HG03175 (cell line): ENCODE data around the gene PALLD.
"Not testable (repeated sequence)": the region's sequence is repeated elsewhere in the genome, so short reads cannot be mapped to it uniquely, and the experiment has no call there.

Experiments used
- ATAC-seq: cut with Tn5 transposase; IDR thresholded peaks from one replicate; pipeline ENCODE4 v1.9.1; 2021; ENCODE audit warnings: mild to moderate bottlenecking, moderate library complexity; ENCODE audit not compliant: unreplicated experiment

PALLD gene

DNA sequence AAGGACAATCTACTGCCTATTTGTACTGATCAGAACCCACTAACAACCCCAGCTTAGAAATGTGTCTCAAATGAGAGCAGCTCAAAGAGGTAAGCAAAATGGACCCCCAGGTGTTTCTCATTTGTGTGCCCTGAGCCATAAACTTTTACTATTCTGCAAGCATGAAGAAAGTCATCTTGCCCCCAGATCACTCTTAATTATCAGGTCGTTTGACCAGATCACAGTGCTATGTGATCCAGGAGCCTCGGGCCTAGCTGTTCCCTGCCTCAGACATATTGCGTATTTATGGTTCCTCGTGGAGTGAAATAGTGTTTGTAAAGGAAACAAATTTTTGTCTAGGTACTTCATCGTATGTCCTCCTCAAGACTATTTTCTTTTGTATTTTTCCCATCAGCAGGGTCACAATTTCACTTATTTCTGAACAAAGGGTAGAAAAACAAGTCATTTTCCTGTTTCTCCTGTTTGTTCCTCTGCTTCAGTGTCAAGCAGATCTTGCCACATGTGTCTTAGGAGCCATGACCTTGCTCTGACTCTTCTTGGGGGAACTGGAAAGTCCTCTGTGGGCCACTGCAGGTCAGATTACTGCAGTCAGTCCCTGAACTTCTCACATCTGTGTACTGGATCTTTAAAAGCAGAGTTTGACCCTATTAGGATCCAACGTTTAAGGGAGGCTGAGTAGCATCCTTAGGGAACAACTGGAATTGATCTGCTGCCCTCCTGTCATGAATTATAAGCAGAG, 194.9 kb downstream of the PALLD start:
- no peak for ATAC-seq

- ATAC-seq = no peak
These were observed 197.1 kb downstream of the PALLD start for GRCh38 chr4:168693750-168694490.

- no peak for ATAC-seq
These were observed 197.8 kb downstream of the PALLD start for GRCh38 chr4:168694667-168695066.

- no peak for ATAC-seq
These were observed 198.4 kb downstream of the PALLD start for GRCh38 chr4:168695288-168695687.

DNA sequence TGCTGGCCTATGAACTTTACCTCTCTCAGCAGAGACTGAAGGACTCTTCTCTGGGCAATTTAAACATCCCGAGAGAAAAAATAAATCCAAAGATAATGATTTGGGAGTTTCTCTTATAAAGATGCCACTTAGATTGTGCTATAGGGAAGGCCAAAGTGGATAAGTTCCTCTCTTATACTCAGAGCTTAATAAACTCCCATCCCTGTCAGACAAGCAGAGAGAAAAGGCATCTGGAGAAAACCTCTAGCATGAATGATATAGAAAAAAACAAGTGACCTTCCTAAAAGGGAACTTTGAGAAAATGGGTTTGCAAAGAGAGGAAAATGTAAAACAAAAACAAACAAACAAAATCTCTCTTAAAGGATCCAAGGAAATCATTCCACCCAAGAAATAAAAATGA, 199.4 kb downstream of the PALLD start:
- no peak for ATAC-seq

DNA sequence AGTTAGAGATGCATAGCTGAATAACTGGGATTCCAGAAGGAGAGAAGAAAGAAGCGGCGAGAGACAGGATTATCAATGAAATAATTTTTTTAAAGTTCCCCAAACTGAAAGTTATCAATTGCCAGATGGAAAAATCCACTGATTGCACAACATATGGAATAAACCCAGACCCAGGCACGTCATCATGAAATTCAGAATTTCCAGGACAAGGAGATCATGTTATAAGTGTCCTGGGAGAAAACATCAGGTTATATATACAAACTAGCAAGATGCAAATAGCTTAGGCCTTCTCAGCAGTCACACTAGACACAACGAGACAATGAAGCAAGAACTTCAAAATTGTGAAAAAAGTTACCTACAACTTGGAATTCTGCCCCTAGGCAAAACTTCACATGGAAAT, 200.0 kb downstream of the PALLD start:
- ATAC-seq = no peak

DNA sequence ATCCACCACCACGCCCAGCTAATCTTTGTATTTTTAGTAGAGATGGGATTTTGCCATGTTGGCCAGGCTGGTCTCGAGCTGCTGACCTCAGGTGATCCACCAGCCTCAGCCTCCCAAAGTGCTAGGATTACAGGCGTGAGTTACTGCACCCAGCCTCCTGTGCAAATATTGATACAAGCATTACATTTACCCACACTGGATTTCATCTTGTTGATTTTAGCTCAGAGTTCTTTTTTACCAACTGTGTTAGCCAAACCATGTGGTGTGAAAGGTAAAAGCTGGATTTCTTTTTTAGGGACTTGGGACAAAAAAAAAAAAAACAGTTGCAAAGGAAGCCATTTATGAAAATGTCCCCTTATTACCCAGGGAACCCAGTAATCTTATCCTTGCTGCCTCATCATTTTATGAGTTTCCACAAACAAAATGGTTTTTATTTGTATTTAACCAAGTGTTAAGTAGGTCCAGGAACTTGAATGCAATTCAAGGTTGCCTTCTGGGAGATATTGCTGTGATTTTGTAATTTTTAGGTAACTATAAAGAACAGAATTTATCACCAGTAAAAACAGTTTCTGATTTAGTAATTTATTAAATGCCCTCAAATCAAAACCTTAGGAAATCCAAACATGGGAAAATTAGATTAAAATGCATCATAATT, 202.5 kb downstream of the PALLD start:
- no peak for ATAC-seq

GRCh38 chr4:168701061-168701460, 204.2 kb downstream of the PALLD start:
- no peak for ATAC-seq

DNA sequence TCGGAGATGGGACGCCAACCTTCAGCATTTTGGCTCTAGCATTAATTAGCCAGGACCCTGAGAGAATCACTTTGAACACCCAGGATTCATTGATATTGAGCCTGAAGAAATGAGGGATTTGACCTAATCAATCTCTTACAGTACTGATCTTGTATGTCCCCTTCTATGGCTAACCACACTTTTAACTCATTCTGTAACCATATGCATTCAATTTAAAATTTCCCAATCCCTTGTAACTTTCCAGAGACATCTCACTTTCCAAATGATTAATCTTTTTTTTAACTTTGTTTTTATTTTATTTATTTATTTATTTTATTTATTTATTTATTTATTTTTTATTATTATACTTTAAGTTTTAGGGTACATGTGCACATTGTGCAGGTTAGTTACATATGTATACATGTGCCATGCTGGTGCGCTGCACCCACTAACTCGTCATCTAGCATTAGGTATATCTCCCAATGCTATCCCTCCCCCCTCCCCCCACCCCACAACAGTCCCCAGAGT, 205.8 kb downstream of the PALLD start:
- ATAC-seq = not testable (repeated sequence)

- no peak for ATAC-seq
These were observed 208.3 kb downstream of the PALLD start for GRCh38 chr4:168705121-168705520.

DNA sequence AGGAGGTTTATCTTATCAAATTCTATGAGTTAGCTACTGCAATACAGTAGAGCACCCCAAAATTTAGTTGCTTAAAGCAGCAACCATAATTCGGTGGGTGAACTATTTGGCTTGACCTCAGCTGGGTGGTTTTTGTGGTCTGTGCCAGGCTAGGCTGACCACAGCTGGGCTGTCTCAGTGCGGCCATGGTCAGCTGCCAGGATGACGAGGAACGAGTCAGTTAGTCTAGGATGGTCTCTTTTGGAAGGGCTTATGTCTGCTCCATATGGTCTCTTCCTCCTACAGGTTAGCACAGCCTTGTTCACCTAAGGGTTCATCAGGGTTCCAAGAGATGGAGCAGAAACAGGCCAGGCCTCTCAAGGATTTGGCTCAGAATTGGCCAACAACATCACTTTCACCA, 210.4 kb downstream of the PALLD start:
- ATAC-seq = no peak

GRCh38 chr4:168708108-168708507, 211.3 kb downstream of the PALLD start:
- ATAC-seq = no peak

GRCh38 chr4:168710353-168710946, 213.6 kb downstream of the PALLD start:
- no peak for ATAC-seq

GRCh38 chr4:168711197-168712140, 214.6 kb downstream of the PALLD start:
- no peak for ATAC-seq

GRCh38 chr4:168712316-168712890, 215.6 kb downstream of the PALLD start:
- no peak for ATAC-seq

- ATAC-seq = no peak
These were observed 216.4 kb downstream of the PALLD start for GRCh38 chr4:168713253-168713652.

GRCh38 chr4:168715896-168716295, 219.0 kb downstream of the PALLD start:
- no peak for ATAC-seq

GRCh38 chr4:168716406-168717129, 219.7 kb downstream of the PALLD start:
- no peak for ATAC-seq

DNA sequence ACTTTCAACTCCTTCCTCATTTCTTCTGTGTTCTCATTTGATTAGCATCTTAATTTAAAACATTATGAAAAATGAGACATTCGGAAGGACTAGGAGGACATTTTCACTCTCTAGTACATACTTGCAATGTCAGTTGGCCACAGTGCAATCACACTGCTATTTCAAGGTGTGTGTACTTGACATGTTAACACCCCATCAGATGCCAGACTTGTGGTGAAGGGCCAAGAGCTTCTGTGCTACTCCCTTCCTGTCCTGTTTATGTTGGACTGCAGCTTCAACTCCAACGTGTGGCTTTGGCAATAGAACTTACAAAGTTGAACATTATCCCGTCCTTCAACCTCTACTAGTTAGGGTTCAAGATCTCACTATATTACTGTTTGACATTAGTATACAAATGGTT, 221.0 kb downstream of the PALLD start:
- no peak for ATAC-seq
